Spleen (tissue), 7 donors: Measurements from ENCODE around the gene CANT1.

Source experiments
- POLR2A ChIP-seq, 3 donors: fragments of 450-650 bp; IDR thresholded peaks; one replicate each; pipeline ENCODE4 v1.5.1; 2017; ENCODE audit warnings: antibody characterized with exemption in 3 of 3, mild to moderate bottlenecking in 1 of 3
- POLR2AphosphoS5 ChIP-seq, 3 donors: sonication (generic); formaldehyde crosslinking; IDR thresholded peaks; one replicate each; pipeline ENCODE4 v1.5.1; 2017; ENCODE audit warnings: antibody characterized with exemption in 3 of 3
- TF ChIP-seq, protein P1 (sequence below), 11 experiments: fragments of 200-600 bp in 7 of 11; fragments of 450-650 bp in 4 of 11; sonication (generic) in 4 of 11; IDR thresholded peaks in 8 of 11; conservative IDR thresholded peaks in 3 of 11; 1 replicate in 7 of 11; 2 replicates in 4 of 11; pipeline versions ENCODE4 v1.4.0 to v1.8.0; 2016 to 2021; ENCODE audit warnings: antibody characterized with exemption in 11 of 11, inconsistent platforms in 4 of 11, mild to moderate bottlenecking in 1 of 11
- donor health status: DM: no; HTN: no; CAD: no; lungs with moderate emphysema.
- donor health status: DM: no; HTN: no; CAD: no.
- donor health status: DM: no; HTN: no; CAD: no.

DNA sequence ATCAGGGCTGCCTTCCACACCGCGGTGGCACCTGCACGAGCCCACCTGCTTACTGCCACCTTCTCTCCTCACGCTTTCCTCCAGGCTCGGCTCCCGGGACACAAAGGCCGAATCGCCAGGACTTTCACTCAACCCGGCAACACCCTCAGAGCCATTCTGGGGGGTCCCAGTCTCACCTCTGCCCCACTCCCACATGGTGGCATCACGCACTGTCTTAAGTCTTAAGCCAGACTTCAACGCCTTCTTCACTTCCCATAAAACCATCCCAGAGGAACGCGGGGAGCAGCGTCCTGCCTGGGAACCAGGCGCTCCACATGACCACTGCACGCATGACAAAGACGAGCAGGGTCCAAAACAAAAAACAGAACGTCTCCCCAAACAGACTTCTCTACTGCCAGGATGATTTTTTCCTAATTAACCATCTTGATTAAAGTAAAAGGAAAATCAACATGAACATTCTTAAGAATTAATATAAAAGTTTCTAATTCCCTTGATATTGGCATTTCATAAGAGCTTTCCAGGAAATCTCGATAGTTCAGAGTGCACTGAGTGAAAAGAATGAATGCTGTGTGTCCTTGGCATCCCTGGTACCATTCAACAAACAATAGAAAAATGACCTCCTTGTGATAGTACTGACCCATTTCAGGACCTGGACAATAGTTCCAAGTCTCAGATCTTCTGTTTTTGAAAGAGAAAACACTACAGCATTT, 2.6 kb downstream of the CANT1 start:
- TF ChIP-seq POLR2A (IDR thresholded peaks at IDR 0.05) (no peak), POLR2AphosphoS5 (IDR thresholded peaks at IDR 0.05) (no peak)
- TF ChIP-seq, protein P1, sequence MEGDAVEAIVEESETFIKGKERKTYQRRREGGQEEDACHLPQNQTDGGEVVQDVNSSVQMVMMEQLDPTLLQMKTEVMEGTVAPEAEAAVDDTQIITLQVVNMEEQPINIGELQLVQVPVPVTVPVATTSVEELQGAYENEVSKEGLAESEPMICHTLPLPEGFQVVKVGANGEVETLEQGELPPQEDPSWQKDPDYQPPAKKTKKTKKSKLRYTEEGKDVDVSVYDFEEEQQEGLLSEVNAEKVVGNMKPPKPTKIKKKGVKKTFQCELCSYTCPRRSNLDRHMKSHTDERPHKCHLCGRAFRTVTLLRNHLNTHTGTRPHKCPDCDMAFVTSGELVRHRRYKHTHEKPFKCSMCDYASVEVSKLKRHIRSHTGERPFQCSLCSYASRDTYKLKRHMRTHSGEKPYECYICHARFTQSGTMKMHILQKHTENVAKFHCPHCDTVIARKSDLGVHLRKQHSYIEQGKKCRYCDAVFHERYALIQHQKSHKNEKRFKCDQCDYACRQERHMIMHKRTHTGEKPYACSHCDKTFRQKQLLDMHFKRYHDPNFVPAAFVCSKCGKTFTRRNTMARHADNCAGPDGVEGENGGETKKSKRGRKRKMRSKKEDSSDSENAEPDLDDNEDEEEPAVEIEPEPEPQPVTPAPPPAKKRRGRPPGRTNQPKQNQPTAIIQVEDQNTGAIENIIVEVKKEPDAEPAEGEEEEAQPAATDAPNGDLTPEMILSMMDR (IDR thresholded peaks at IDR 0.05 in 8 of 11, conservative IDR thresholded peaks at IDR 0.05 in 3 of 11), result no peak
